Lung (tissue), 12 donors: ENCODE data around the gene CLDN20. TPM values are rescaled to one million over a fixed set of nuclear protein-coding genes. Genes with fewer than 3 reads are reported as not detected.
"Not testable (repeated sequence)": the region's sequence is repeated elsewhere in the genome, so short reads cannot be mapped to it uniquely, and the experiment has no call there.

Source experiments
- ATAC-seq: fragments of 200-7000 bp; cut with Tn5 transposase; one replicate; pipeline ENCODE4 v1.9.1; 2020; ENCODE audit warnings: moderate number of reproducible peaks; ENCODE audit not compliant: insufficient read depth, low FRiP score
- DNase-seq, 3 donors: peaks; one replicate each; pipeline ENCODE4 v3.0.0-alpha.2; 2013 to 2017
- H3K27ac ChIP-seq, 2 donors: one replicate each; pipeline ENCODE4 v1.5.1; 2013; ENCODE audit warnings: mild to moderate bottlenecking in 2 of 2, moderate library complexity in 2 of 2, control low read depth in 1 of 2, inconsistent platforms in 1 of 2, low read depth in 1 of 2, low read length in 1 of 2
- H3K27me3 ChIP-seq, 3 donors: one replicate each; pipeline ENCODE4 v1.5.1; 2013; ENCODE audit warnings: low read length in 2 of 3; ENCODE audit not compliant: control insufficient read depth in 3 of 3, insufficient read depth in 3 of 3
- H3K36me3 ChIP-seq, 4 donors: one replicate each; pipeline ENCODE4 v1.5.1; 2013; ENCODE audit warnings: low read length in 4 of 4, mild to moderate bottlenecking in 1 of 4, moderate library complexity in 1 of 4; ENCODE audit not compliant: control insufficient read depth in 4 of 4, insufficient read depth in 4 of 4
- H3K4me1 ChIP-seq, 5 donors: one replicate each; pipeline ENCODE4 v1.5.1; 2013; ENCODE audit warnings: low read length in 5 of 5, mild to moderate bottlenecking in 2 of 5, moderate library complexity in 1 of 5; ENCODE audit not compliant: control insufficient read depth in 5 of 5, insufficient read depth in 5 of 5
- H3K4me3 ChIP-seq: one replicate; pipeline ENCODE4 v1.5.1; 2013; ENCODE audit warnings: mild to moderate bottlenecking, control low read depth, moderate library complexity
- H3K9ac ChIP-seq, 2 donors: one replicate each; pipeline ENCODE4 v1.5.1; 2013; ENCODE audit warnings: low read length in 2 of 2, control low read depth in 1 of 2; ENCODE audit not compliant: insufficient read depth in 1 of 2
- H3K9me3 ChIP-seq, 4 donors: one replicate each; pipeline ENCODE4 v1.5.1; 2013; ENCODE audit warnings: low read length in 3 of 4, mild to moderate bottlenecking in 1 of 4, moderate library complexity in 1 of 4; ENCODE audit not compliant: control insufficient read depth in 4 of 4, insufficient read depth in 3 of 4
- CTCF ChIP-seq: IDR thresholded peaks from 2 replicates; pipeline ENCODE4 v1.5.1; 2012; ENCODE audit warnings: mild to moderate bottlenecking; ENCODE audit errors: control extremely low read depth, extremely low read depth
- WGBS, 2 donors: extraction: QIAGEN DNeasy Blood & Tissue Kit; methylation state at CpG; one replicate each; pipeline ENCODE4 v1.1.7; 2013; 5-methylcytosine and 5-hydroxymethylcytosine counted together
- polyA plus RNA-seq, 2 donors: library from polyadenylated mRNA; stranded (reverse); fragments of 200-250 nt; gene quantifications; one replicate each; pipeline ENCODE4 v1.2.1, GENCODE V29; 2013
- total RNA-seq, 2 donors: library from RNA; depleted of rRNA in 1 of 2; stranded (reverse); fragments of >200 nt in 1 of 2; gene quantifications; one replicate each; pipeline ENCODE4 v1.2.1, GENCODE V29; 2014 to 2021
- donor health status: control.
- donor health status: control.
- donor health status: Bipolar disorder and iron deficiency.
- donor health status: healthy.
- donor health status: DM: yes; HTN: yes; CAD: no.

The CLDN20 gene
- total and polyA plus RNA-seq, 4 donors = not detected

GRCh38 chr6:155311583-155311982, 47.8 kb downstream of the CLDN20 start:
- Histone ChIP-seq H3K27me3 (no peaks in the 10 kb centered on the region), H3K36me3 (peaks cover 4 to 12% (median 7%) of the 10 kb centered on the region in 4 donors), H3K4me1 (peaks cover 0 to 7% (median 3%) of the 10 kb centered on the region in 5 donors), H3K9me3 (no peaks in the 10 kb centered on the region), H3K9ac (no peak overlapping the region), H3K4me3 (no peak overlapping the region), H3K27ac (no peak overlapping the region)
- TF ChIP-seq CTCF = no peak
- 89 to 95% methylated on average over 2 of the region's 2 CpGs for WGBS, 2 donors
- ATAC-seq (no peak), DNase-seq (no peak)

GRCh38 chr6:155312950-155313349, 49.1 kb downstream of the CLDN20 start:
- DNase-seq, H3K27me3 ChIP-seq, H3K36me3 ChIP-seq, H3K4me1 ChIP-seq, H3K9me3 ChIP-seq, H3K4me3 ChIP-seq, H3K27ac ChIP-seq, ATAC-seq, H3K9ac ChIP-seq: not testable (repeated sequence)
- WGBS, 2 donors = 92 to 97% methylated on average over 7 of the region's 7 CpGs

- ATAC-seq = no peak
- WGBS, 2 donors = 0 to 1% methylated on average over 15 of the region's 15 CpGs
- H3K4me3 ChIP-seq = peak overlapping the region; percentile 92
- peaks cover 0 to 9% (median 5%) of the 10 kb centered on the region in 4 donors for H3K36me3 ChIP-seq
- H3K9me3 ChIP-seq = no peaks in the 10 kb centered on the region
- peak in 2 of 3 donors; percentile 28 to 59 for DNase-seq
- peaks cover 0 to 7% (median 3%) of the 10 kb centered on the region in 5 donors for H3K4me1 ChIP-seq
- H3K27ac ChIP-seq = peak overlapping the region; percentile 54 to 92
- H3K27me3 ChIP-seq = no peaks in the 10 kb centered on the region
- no peak for TF ChIP-seq CTCF
- peak overlapping the region; percentile 58 to 70 for H3K9ac ChIP-seq
Observed at GRCh38 chr6:155313602-155314091, 49.8 kb downstream of the CLDN20 start.

- Histone ChIP-seq H3K36me3 (peaks cover 0 to 6% (median 3%) of the 10 kb centered on the region in 4 donors), H3K27me3 (no peaks in the 10 kb centered on the region), H3K9me3 (no peaks in the 10 kb centered on the region), H3K4me1 (peaks cover 0 to 7% (median 3%) of the 10 kb centered on the region in 5 donors), H3K9ac (peak within 1 kb of the TSS; percentile 70 to 89), H3K27ac (peak within 1 kb of the TSS; percentile 82 to 92), H3K4me3 (peak within 1 kb of the TSS; percentile 92)
- TF ChIP-seq CTCF = no peak
- DNase-seq (peak; percentile 99), ATAC-seq (peak; percentile 99)
- 0% methylated on average over 52 of the region's 52 CpGs for WGBS, 2 donors
Observed at GRCh38 chr6:155314092-155314772, 50.4 kb downstream of the CLDN20 start, which contains the start of gene TFB1M. TFB1M (minus strand) TSS chr6:155314484; CDS start chr6:155314428, 56 bp downstream.
